Neural progenitor cell (in vitro differentiated cells): Measurements from ENCODE around the gene FAM53B. TPM values are rescaled to one million over a fixed set of nuclear protein-coding genes. Genes with fewer than 3 reads are reported as not detected.

ENCODE experiments used
- DNase-seq: peaks from one replicate; pipeline ENCODE4 v3.0.0-alpha.2; 2016; ENCODE audit warnings: low spot score
- H2AFZ ChIP-seq: fragments of 200-600 bp; sonication (generic); replicated peaks from 2 replicates; pipeline ENCODE4 v1.6.1; 2016; ENCODE audit warnings: antibody characterized with exemption
- H3F3A ChIP-seq: fragments of 200-600 bp; sonication (generic); 2 replicates; pipeline ENCODE4 v1.6.1; 2016; ENCODE audit warnings: antibody characterized with exemption, low read depth
- H3K27ac ChIP-seq: fragments of 200-600 bp; sonication (generic); 2 replicates; pipeline ENCODE4 v1.5.1; 2016; ENCODE audit warnings: mild to moderate bottlenecking
- H3K27me3 ChIP-seq: fragments of 200-600 bp; sonication (generic); 2 replicates; pipeline ENCODE4 v1.6.1; 2016; ENCODE audit warnings: mild to moderate bottlenecking, moderate library complexity
- H3K36me3 ChIP-seq: fragments of 200-600 bp; sonication (generic); 2 replicates; pipeline ENCODE4 v1.5.1; 2016
- H3K4me1 ChIP-seq: fragments of 200-600 bp; sonication (generic); 2 replicates; pipeline ENCODE4 v1.6.1; 2016; ENCODE audit warnings: mixed run types
- H3K4me2 ChIP-seq: fragments of 200-600 bp; sonication (generic); 2 replicates; pipeline ENCODE4 v1.6.1; 2016
- H3K4me3 ChIP-seq: fragments of 200-600 bp; sonication (generic); 2 replicates; pipeline ENCODE4 v1.5.1; 2016
- H3K79me2 ChIP-seq: fragments of 200-600 bp; sonication (generic); 2 replicates; pipeline ENCODE4 v1.6.1; 2016; ENCODE audit warnings: low read depth
- H3K9ac ChIP-seq: fragments of 200-600 bp; sonication (generic); 2 replicates; pipeline ENCODE4 v1.6.1; 2016
- H3K9me3 ChIP-seq: fragments of 200-600 bp; sonication (generic); 2 replicates; pipeline ENCODE4 v1.5.1; 2016; ENCODE audit warnings: low read depth
- H4K20me1 ChIP-seq: fragments of 200-600 bp; sonication (generic); 2 replicates; pipeline ENCODE4 v1.6.1; 2016; ENCODE audit warnings: low read depth
- H3K27ac Mint-ChIP-seq: 3 replicates; pipeline ENCODE4 v1.8.0; 2021; ENCODE audit warnings: mixed read lengths
- H3K27me3 Mint-ChIP-seq: 2 replicates; pipeline ENCODE4 v1.8.0; 2022; ENCODE audit warnings: low read depth, mild to moderate bottlenecking, inconsistent platforms, moderate library complexity, mixed read lengths; ENCODE audit not compliant: insufficient read depth
- H3K36me3 Mint-ChIP-seq: 3 replicates; pipeline ENCODE4 v1.8.0; 2021; ENCODE audit warnings: mixed read lengths
- H3K4me1 Mint-ChIP-seq: 3 replicates; pipeline ENCODE4 v1.8.0; 2021; ENCODE audit warnings: mixed read lengths
- H3K4me3 Mint-ChIP-seq: 3 replicates; pipeline ENCODE4 v1.8.0; 2021; ENCODE audit warnings: mild to moderate bottlenecking, moderate library complexity, mixed read lengths
- H3K9me3 Mint-ChIP-seq: 3 replicates; pipeline ENCODE4 v1.8.0; 2020; ENCODE audit warnings: mixed read lengths
- CTCF ChIP-seq: fragments of 200-600 bp; sonication (generic); IDR thresholded peaks from 2 replicates; pipeline ENCODE4 v1.5.1; 2017; ENCODE audit warnings: antibody characterized with exemption, mild to moderate bottlenecking
- EZH2 ChIP-seq: fragments of 200-600 bp; sonication (generic); IDR thresholded peaks from 2 replicates; pipeline ENCODE4 v1.6.1; 2017; ENCODE audit warnings: antibody characterized with exemption, mild to moderate bottlenecking, moderate library complexity
- EZH2phosphoT487 ChIP-seq: fragments of 200-600 bp; sonication (generic); IDR thresholded peaks from 2 replicates; pipeline ENCODE4 v1.6.1; 2017; ENCODE audit warnings: antibody characterized with exemption
- total RNA-seq: library from RNA; depleted of rRNA; stranded (reverse); fragments of >200 nt; gene quantifications from 2 replicates; pipeline ENCODE4 v1.2.3, GENCODE V29; 2015; ENCODE audit warnings: low replicate concordance

Gene FAM53B
- total RNA-seq, 1 donor from 2014 or later = 15.3 TPM

- Histone ChIP-seq H4K20me1 (peaks cover 49% of the 10 kb centered on the region), H3K27me3 (no peaks in the 10 kb centered on the region), H3K36me3 (no peaks in the 10 kb centered on the region), H3K27ac (no peak overlapping the region), H3F3A (peaks cover 6% of the 10 kb centered on the region), H2AFZ (no peak overlapping the region), H3K4me2 (no peak overlapping the region), H3K9me3 (no peaks in the 10 kb centered on the region), H3K79me2 (peaks cover 45% of the 10 kb centered on the region), H3K4me3 (no peak overlapping the region), H3K4me1 (peaks cover 24% of the 10 kb centered on the region), H3K9ac (no peak overlapping the region)
- Mint-ChIP-seq H3K36me3 (peaks cover 2% of the 10 kb centered on the region), H3K9me3 (no peaks in the 10 kb centered on the region), H3K4me3 (no peak overlapping the region), H3K27me3 (peaks cover 3% of the 10 kb centered on the region), H3K4me1 (peaks cover 23% of the 10 kb centered on the region), H3K27ac (no peak overlapping the region)
- no peak for TF ChIP-seq EZH2
- TF ChIP-seq EZH2phosphoT487 = no peak
- no peak for TF ChIP-seq CTCF
- no peak for DNase-seq
Measured at GRCh38 chr10:124666494-124666893, 77.7 kb downstream of the FAM53B start.

- Mint-ChIP-seq H3K4me3 (no peak overlapping the region), H3K27me3 (peaks cover 3% of the 10 kb centered on the region), H3K36me3 (peaks cover under 1% of the 10 kb centered on the region), H3K27ac (no peak overlapping the region), H3K4me1 (peaks cover 18% of the 10 kb centered on the region), H3K9me3 (no peaks in the 10 kb centered on the region)
- Histone ChIP-seq H3K27ac (no peak overlapping the region), H3K27me3 (no peaks in the 10 kb centered on the region), H3K4me1 (peaks cover 19% of the 10 kb centered on the region), H4K20me1 (peaks cover 49% of the 10 kb centered on the region), H3K4me3 (no peak overlapping the region), H3K36me3 (no peaks in the 10 kb centered on the region), H3K4me2 (no peak overlapping the region), H3K79me2 (peaks cover 46% of the 10 kb centered on the region), H3K9ac (no peak overlapping the region), H3K9me3 (no peaks in the 10 kb centered on the region), H2AFZ (no peak overlapping the region), H3F3A (peaks cover 1% of the 10 kb centered on the region)
- no peak for DNase-seq
- TF ChIP-seq CTCF (no peak), EZH2phosphoT487 (no peak), EZH2 (no peak)
Measured at GRCh38 chr10:124665980-124666379, 78.2 kb downstream of the FAM53B start.

- Histone ChIP-seq H3K4me2 (no peak overlapping the region), H3K9me3 (no peaks in the 10 kb centered on the region), H3K9ac (no peak overlapping the region), H3K27ac (no peak overlapping the region), H3K27me3 (no peaks in the 10 kb centered on the region), H3F3A (no peaks in the 10 kb centered on the region), H2AFZ (no peak overlapping the region), H3K36me3 (no peaks in the 10 kb centered on the region), H3K4me3 (no peak overlapping the region), H3K79me2 (peaks cover 46% of the 10 kb centered on the region), H3K4me1 (peaks cover 15% of the 10 kb centered on the region), H4K20me1 (peaks cover 49% of the 10 kb centered on the region)
- Mint-ChIP-seq H3K36me3 (no peaks in the 10 kb centered on the region), H3K27ac (no peak overlapping the region), H3K4me1 (peaks cover 13% of the 10 kb centered on the region), H3K27me3 (peaks cover 2% of the 10 kb centered on the region), H3K9me3 (no peaks in the 10 kb centered on the region), H3K4me3 (no peak overlapping the region)
- no peak for DNase-seq
- TF ChIP-seq EZH2phosphoT487 (no peak), CTCF (no peak), EZH2 (no peak)
Measured at GRCh38 chr10:124665558-124665957, 78.6 kb downstream of the FAM53B start.
